K562 (cell line): Measurements from ENCODE around the gene GLIPR1L2. TPM values are rescaled to one million over a fixed set of nuclear protein-coding genes. Genes with fewer than 3 reads are reported as not detected.

Source experiments
- ATAC-seq: fragments of 200-7000 bp; cut with Tn5 transposase; 3 replicates; pipeline ENCODE4 v1.9.1; 2020; ENCODE audit warnings: moderate library complexity
- BruUV-seq: library from RNA; stranded (reverse); fragments of 400-500 nt; replicated peaks from 2 replicates; lab custom pipeline; 2021; lab: Mats Ljungman, UMichigan
- CTCF ChIA-PET: fragments of 300-600 bp; formaldehyde crosslinking; extraction: SDS; loops from one replicate; lab custom pipeline; 2021; ENCODE audit warnings: low intra/inter-chr PET ratio; lab: Yijun Ruan, JAX
- POLR2A ChIA-PET: fragments of 300-600, 350-650 bp; sonication (Branson Sonifier 250); formaldehyde crosslinking; extraction: SDS; loops from one replicate; lab custom pipeline; 2021; ENCODE audit warnings: antibody characterized with exemption, inconsistent platforms; lab: Yijun Ruan, JAX
- DNase-seq, 4 experiments: peaks; one replicate each; pipeline versions ENCODE4 v3.0.0 to v3.0.0-alpha.2; 2011 to 2018; ENCODE audit warnings: low spot score in 3 of 4, mixed read lengths in 3 of 4; ENCODE audit errors: extremely low read depth in 1 of 4
- FAIRE-seq: peaks from 2 replicates; lab custom pipeline; 2011; peaks lifted over from hg19 to GRCh38; lab: Jason Lieb, UNC
- H2AFZ ChIP-seq: 2 replicates; pipeline ENCODE4 v1.6.0; 2011; ENCODE audit warnings: low read depth, low read length, control low read depth, inconsistent platforms
- H3K27ac ChIP-seq: fragments of 200-600 bp; 3 replicates; pipeline ENCODE4 v1.8.0; 2011; ENCODE audit warnings: low read depth, mild to moderate bottlenecking, control low read depth, inconsistent platforms, low read length, moderate library complexity, mixed read lengths; ENCODE audit errors: extremely low read depth
- H3K27me3 ChIP-seq, 2 experiments: fragments of 300-600 bp in 1 of 2; 2 replicates in 1 of 2; 3 replicates in 1 of 2; pipeline versions ENCODE4 v1.6.0 to v1.8.0; 2011; ENCODE audit warnings: inconsistent platforms in 2 of 2, low read length in 2 of 2, mild to moderate bottlenecking in 1 of 2, mixed read lengths in 1 of 2, moderate library complexity in 1 of 2; ENCODE audit not compliant: control insufficient read depth in 2 of 2, insufficient read depth in 2 of 2
- H3K36me3 ChIP-seq: fragments of 300-600 bp; 3 replicates; pipeline ENCODE4 v1.8.0; 2011; ENCODE audit warnings: mild to moderate bottlenecking, low read length, inconsistent platforms; ENCODE audit not compliant: control insufficient read depth, insufficient read depth
- H3K4me1 ChIP-seq, 2 experiments: fragments of 200-600 bp in 1 of 2; replicated peaks in 1 of 2; 2 replicates in 1 of 2; 3 replicates in 1 of 2; pipeline versions ENCODE4 v1.5.1 to v1.8.0; 2011; ENCODE audit warnings: inconsistent platforms in 2 of 2, low read length in 2 of 2, mild to moderate bottlenecking in 1 of 2, mixed read lengths in 1 of 2, moderate library complexity in 1 of 2; ENCODE audit not compliant: control insufficient read depth in 2 of 2, insufficient read depth in 2 of 2
- H3K4me2 ChIP-seq: 2 replicates; pipeline ENCODE4 v1.6.1; 2011; ENCODE audit warnings: low read length, control low read depth, inconsistent platforms, mixed read lengths; ENCODE audit not compliant: insufficient read depth
- H3K4me3 ChIP-seq: fragments of 200-600 bp; sonication (generic), shearing (Covaris generic); 2 replicates; pipeline ENCODE4 v1.5.1; 2016; ENCODE audit warnings: control low read depth, inconsistent platforms
- H3K79me2 ChIP-seq: fragments of 200-600 bp; 3 replicates; pipeline ENCODE4 v1.8.0; 2011; ENCODE audit warnings: low read length, inconsistent platforms; ENCODE audit not compliant: control insufficient read depth, insufficient read depth
- H3K9ac ChIP-seq, 2 experiments: 2 replicates each; pipeline versions ENCODE4 v1.6.0 to v1.6.1; 2011; ENCODE audit warnings: low read depth in 2 of 2, low read length in 2 of 2, control low read depth in 1 of 2, inconsistent platforms in 1 of 2, mild to moderate bottlenecking in 1 of 2, mixed read lengths in 1 of 2; ENCODE audit not compliant: insufficient read depth in 1 of 2
- H3K9me1 ChIP-seq: one replicate; pipeline ENCODE4 v1.6.0; 2011; ENCODE audit warnings: inconsistent platforms, mild to moderate bottlenecking, low read length, moderate library complexity; ENCODE audit not compliant: control insufficient read depth, insufficient read depth
- H3K9me3 ChIP-seq: replicated peaks from 2 replicates; pipeline ENCODE4 v1.5.1; 2011; ENCODE audit warnings: low read depth, low read length, inconsistent platforms; ENCODE audit not compliant: control insufficient read depth, insufficient read depth
- H4K20me1 ChIP-seq: replicated peaks from 2 replicates; pipeline ENCODE4 v1.6.1; 2011; ENCODE audit warnings: low read length, inconsistent platforms, mixed read lengths; ENCODE audit not compliant: control insufficient read depth, insufficient read depth
- ARID3B ChIP-seq: fragments of 250-450 bp; sonication (Bioruptor Pico); IDR thresholded peaks from 2 replicates; pipeline ENCODE4 v1.4.0; 2020; ENCODE audit warnings: borderline replicate concordance
- BMI1 ChIP-seq: fragments of 150-350 bp; IDR thresholded peaks from 2 replicates; pipeline ENCODE4 v1.6.1; 2014; ENCODE audit warnings: low read length
- CEBPB ChIP-seq: fragments of 450-650 bp; IDR thresholded peaks from 2 replicates; pipeline ENCODE4 v1.6.1; 2016; ENCODE audit warnings: missing genetic modification characterization, missing compliant biosample characterization
- CEBPG ChIP-seq, 3 experiments: fragments of 200-800 bp in 1 of 3; sonication (Bioruptor generic) in 1 of 3; sonication (generic) in 1 of 3; formaldehyde crosslinking in 1 of 3; IDR thresholded peaks in 2 of 3; conservative IDR thresholded peaks in 1 of 3; 2 replicates each; pipeline versions ENCODE4 v1.6.1 to v1.8.0; 2016 to 2022; ENCODE audit warnings: missing compliant biosample characterization in 2 of 3, missing genetic modification characterization in 2 of 3, mild to moderate bottlenecking in 1 of 3, missing genetic modification reagents in 1 of 3
- ELF4 ChIP-seq: fragments of 450-650 bp; formaldehyde crosslinking; IDR thresholded peaks from 2 replicates; pipeline ENCODE4 v1.4.0; 2022; ENCODE audit warnings: missing genetic modification characterization
- FOXA3 ChIP-seq, 2 experiments: fragments of 450-650 bp in 1 of 2; sonication (generic) in 1 of 2; formaldehyde crosslinking; IDR thresholded peaks in 1 of 2; conservative IDR thresholded peaks in 1 of 2; 2 replicates each; pipeline versions ENCODE4 v1.4.0 to v1.8.0; 2020 to 2022; ENCODE audit warnings: mild to moderate bottlenecking in 2 of 2, missing genetic modification reagents in 1 of 2
- IRF9 ChIP-seq: fragments of 450-650 bp; IDR thresholded peaks from 2 replicates; pipeline ENCODE4 v1.6.1; 2016; ENCODE audit warnings: missing biosample characterization, missing genetic modification characterization
- LARP7 ChIP-seq: fragments of 450-650 bp; IDR thresholded peaks from 2 replicates; pipeline ENCODE4 v1.6.1; 2016
- NCOA1 ChIP-seq: fragments of 450-650 bp; IDR thresholded peaks from 2 replicates; pipeline ENCODE4 v1.6.1; 2016; ENCODE audit warnings: low read depth
- PTRF ChIP-seq: fragments of 450-650 bp; IDR thresholded peaks from 2 replicates; pipeline ENCODE4 v1.6.1; 2016; ENCODE audit warnings: mild to moderate bottlenecking, missing genetic modification characterization, missing compliant biosample characterization
- PTTG1 ChIP-seq: fragments of 450-650 bp; IDR thresholded peaks from 2 replicates; pipeline ENCODE4 v1.6.1; 2016; ENCODE audit warnings: low read depth, mild to moderate bottlenecking, missing genetic modification characterization, missing compliant biosample characterization
- SIX5 ChIP-seq, 2 experiments: IDR thresholded peaks; 2 replicates each; pipeline ENCODE4 v1.6.1; 2011; ENCODE audit warnings: low read length in 2 of 2, borderline replicate concordance in 1 of 2, low read depth in 1 of 2, mild to moderate bottlenecking in 1 of 2, moderate library complexity in 1 of 2; ENCODE audit not compliant: insufficient read depth in 1 of 2
- TSC22D4 ChIP-seq: fragments of 450-650 bp; IDR thresholded peaks from 2 replicates; pipeline ENCODE4 v1.6.1; 2016; ENCODE audit warnings: missing genetic modification characterization, missing biosample characterization, control low read depth
- ZNF395 ChIP-seq: fragments of 200-800 bp; sonication (Bioruptor generic); IDR thresholded peaks from 2 replicates; pipeline ENCODE4 v1.6.1; 2017; ENCODE audit warnings: missing genetic modification characterization, missing compliant biosample characterization
- WGBS: fragments of 100-300 bp; shearing (Covaris generic); methylation state at CpG from one replicate; pipeline ENCODE4 v1.1.6; 2016; ENCODE audit warnings: low coverage, mixed read lengths; ENCODE audit not compliant: insufficient coverage; ENCODE audit errors: missing lambda C conversion rate; 5-methylcytosine and 5-hydroxymethylcytosine counted together
- in situ Hi-C: fragments of 300-500 bp; cut with MboI; formaldehyde crosslinking; loops from 4 replicates; pipeline ENCODE4 v1.15.0; 2018; ENCODE audit warnings: inconsistent platforms, mixed read lengths
- intact Hi-C: fragments of 100-400 bp; cut with micrococcal nuclease; formaldehyde crosslinking; loops from 2 replicates; pipeline ENCODE4 v1.14.2; 2022
- polyA plus RNA-seq, 8 experiments: library from polyadenylated mRNA; depleted of rRNA in 4 of 8; stranded (reverse) in 5 of 8; unstranded in 3 of 8; fragments of >200 nt; fragmentation: Nextera tagmentation in 2 of 8; fragmentation: Illumina TruSeq in 1 of 8; extraction: Ambion mirVana in 2 of 8; extraction: Trizol in 1 of 8; gene quantifications; 2 replicates each; pipeline versions ENCODE4 v1.2.1 to v1.2.3, GENCODE V29; 2011 to 2014; ENCODE audit warnings: inconsistent platforms in 1 of 8, missing spikeins in 1 of 8
- total RNA-seq, 7 experiments: library from RNA; depleted of rRNA in 6 of 7; stranded (reverse); fragments of >200 nt in 6 of 7; fragmentation: Illumina TruSeq in 2 of 7; extraction: Trizol in 2 of 7; gene quantifications; 2 replicates each; pipeline versions ENCODE4 v1.2.1 to v1.2.3, GENCODE V29; 2011 to 2021; ENCODE audit warnings: low replicate concordance in 1 of 7

The GLIPR1L2 gene
- total and polyA plus RNA-seq, 9 of the 15 experiments (the other 6 are each of a cell fraction or from before 2014, with no cell fraction given) = not detected

- no peak for TF ChIP-seq FOXA3 (CRISPR knock-in tag; conservative IDR thresholded peaks at IDR 0.05 in 1 of 2, IDR thresholded peaks at IDR 0.05 in 1 of 2)
Measured at GRCh38 chr12:75481013-75481705, 90.3 kb downstream of the GLIPR1L2 start (continued).

- Histone ChIP-seq H2AFZ (0 out of 2 replicates have a peak overlapping the region, but pooled peaks have one; percentile 80), H4K20me1 (no peaks in the 10 kb centered on the region)
- TF ChIP-seq BMI1 (no peak), ELF4 (no peak), IRF9 (no peak), CEBPG (CRISPR knock-in tag; IDR thresholded peaks at IDR 0.05) (no peak), CEBPG (tag; conservative IDR thresholded peaks at IDR 0.05 in 1 of 2, IDR thresholded peaks at IDR 0.05 in 1 of 2) (0 out of 4 replicates have a peak, but pooled peaks of 1 of the 2 experiments have one; percentile 21), SIX5 (IDR thresholded peaks at IDR 0.05; ENCODE audit: borderline replicate concordance in 1 of 2, insufficient read depth in 1 of 2, low read depth in 1 of 2, low read length in 2 of 2) (no peak), NCOA1 (no peak), ZNF395 (CRISPR knock-in tag) (no peak), PTTG1 (tag) (no peak), LARP7 (no peak), PTRF (tag) (no peak), TSC22D4 (tag) (no peak), CEBPB (tag) (peak; percentile 34), ARID3B (no peak)
- TF ChIP-seq, all 486 proteins: peak for 2
- no peaks in the 10 kb centered on the region for H3K9me1 ChIP-seq
- H3K27ac ChIP-seq = no peak overlapping the region
- no peaks in the 10 kb centered on the region for H3K9me3 ChIP-seq
- FAIRE-seq = no peak
- ChIA-PET CTCF (no interaction called here), POLR2A (no interaction called here)
- no peaks in the 10 kb centered on the region for H3K36me3 ChIP-seq
- intact Hi-C loops (loop anchor here (5.0 to 10.0 kb wide), 3 partner anchors 149 to 973 kb away; partner anchors contain the start of genes BBS10, CAPS2 and GLIPR1L1), in situ Hi-C loops (loop anchor here (10.0 kb wide), 1 partner anchor 147 kb away; the partner anchor contains the start of genes CAPS2 and GLIPR1L1)
- no peak for ATAC-seq
- BruUV-seq = no TSS peak
- no peak overlapping the region for H3K9ac ChIP-seq
- WGBS = 51% methylated on average over 4 of the region's 4 CpGs
- no peak overlapping the region for H3K4me3 ChIP-seq
- no peaks in the 10 kb centered on the region for H3K27me3 ChIP-seq
- H3K79me2 ChIP-seq = no peaks in the 10 kb centered on the region
- peaks cover 0 to 6% of the 10 kb centered on the region in 2 experiments; a peak in 4 of 5 replicates for H3K4me1 ChIP-seq
- no peak overlapping the region for H3K4me2 ChIP-seq
- DNase-seq = no peak
Measured at GRCh38 chr12:75481774-75482173, 90.9 kb downstream of the GLIPR1L2 start.
